Fibroblast of skin of right quadriceps (primary cell): ENCODE measurements around the gene PFKP.

Experiments
- DNase-seq: peaks from one replicate; pipeline ENCODE4 v3.0.0-alpha.2; 2013

PFKP gene

GRCh38 chr10:3067118-3067858, at the start of gene PFKP:
PFKP (plus strand) TSS chr10:3067548; CDS start chr10:3067596, 48 bp downstream.
- no peak for DNase-seq

GRCh38 chr10:3018247-3018646, 49.1 kb upstream of the PFKP start:
- DNase-seq = no peak

GRCh38 chr10:3020311-3020710, 47.0 kb upstream of the PFKP start:
- no peak for DNase-seq

GRCh38 chr10:3020881-3021280, 46.5 kb upstream of the PFKP start:
- no peak for DNase-seq

- no peak for DNase-seq
Measured at GRCh38 chr10:3022027-3022426, 45.3 kb upstream of the PFKP start.

GRCh38 chr10:3023892-3024291, 43.5 kb upstream of the PFKP start:
- DNase-seq = no peak

GRCh38 chr10:3025026-3025683, 42.2 kb upstream of the PFKP start:
- no peak for DNase-seq

GRCh38 chr10:3027866-3028265, 39.5 kb upstream of the PFKP start:
- no peak for DNase-seq

- no peak for DNase-seq
Measured at GRCh38 chr10:3028441-3028840, 38.9 kb upstream of the PFKP start.

- DNase-seq = no peak
Measured at GRCh38 chr10:3030765-3031164, 36.6 kb upstream of the PFKP start.

GRCh38 chr10:3031490-3031889, 35.9 kb upstream of the PFKP start:
- DNase-seq = no peak

GRCh38 chr10:3033925-3034324, 33.4 kb upstream of the PFKP start:
- no peak for DNase-seq

- no peak for DNase-seq
Measured at GRCh38 chr10:3034616-3035015, 32.7 kb upstream of the PFKP start.

GRCh38 chr10:3036155-3037021, 31.0 kb upstream of the PFKP start:
- DNase-seq = no peak

GRCh38 chr10:3037182-3037581, 30.2 kb upstream of the PFKP start:
- DNase-seq = no peak

- DNase-seq = no peak
Measured at GRCh38 chr10:3040069-3040468, 27.3 kb upstream of the PFKP start.

GRCh38 chr10:3042589-3042988, 24.8 kb upstream of the PFKP start:
- no peak for DNase-seq

GRCh38 chr10:3043512-3044368, 23.6 kb upstream of the PFKP start:
- DNase-seq = peak; percentile 75

GRCh38 chr10:3045471-3046209, 21.7 kb upstream of the PFKP start:
- DNase-seq = peak; percentile 75

- DNase-seq = no peak
Measured at GRCh38 chr10:3046210-3046779, 21.1 kb upstream of the PFKP start.

GRCh38 chr10:3046981-3047547, 20.3 kb upstream of the PFKP start:
- peak; percentile 57 for DNase-seq
